ENCODE data around the gene STAT5B. TPM values are rescaled to one million over a fixed set of nuclear protein-coding genes. Genes with fewer than 3 reads are reported as not detected.
"Not testable (repeated sequence)": the region's sequence is repeated elsewhere in the genome, so short reads cannot be mapped to it uniquely, and the experiment has no call there.

The STAT5B gene
- polyA plus RNA-seq, 3 donors, result 37.5 to 39.2 (median 37.6) TPM

GRCh38 chr17:42241871-42242270 is 34.3 kb downstream of the STAT5B start:
- no peak for DNase-seq (ENCODE audit: low read depth in 3 of 3, low spot score in 2 of 3)

- DNase-seq (ENCODE audit: low read depth in 3 of 3, low spot score in 2 of 3), result not testable (repeated sequence)
Measured at GRCh38 chr17:42240863-42241262, 35.3 kb downstream of the STAT5B start.

- no peak for DNase-seq (ENCODE audit: low read depth in 3 of 3, low spot score in 2 of 3)
Measured at GRCh38 chr17:42240201-42240600, 36.0 kb downstream of the STAT5B start.

GRCh38 chr17:42239576-42239975 is 36.6 kb downstream of the STAT5B start:
- DNase-seq (ENCODE audit: low read depth in 3 of 3, low spot score in 2 of 3), result not testable (repeated sequence)

GRCh38 chr17:42236760-42237159 is 39.4 kb downstream of the STAT5B start:
- DNase-seq (ENCODE audit: low read depth in 3 of 3, low spot score in 2 of 3), result no peak

DNA sequence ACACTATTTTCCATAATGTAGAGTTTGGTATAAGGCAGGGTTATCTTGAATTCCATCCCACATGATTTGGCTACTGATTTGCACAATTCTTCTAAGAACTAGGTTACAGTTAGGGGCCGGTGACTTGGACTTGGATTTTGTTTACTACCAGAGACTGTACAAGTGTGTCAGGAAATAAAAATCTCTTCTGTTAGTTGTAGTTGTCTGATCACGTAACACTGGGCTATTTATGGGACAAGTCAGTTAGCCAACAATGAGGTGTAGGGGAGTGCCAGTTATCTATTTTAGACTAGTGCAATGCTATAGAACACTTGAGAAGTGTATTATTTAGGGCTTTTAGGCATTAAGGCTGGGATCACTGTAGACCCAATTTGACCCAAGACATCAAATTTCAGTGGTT is 42.2 kb downstream of the STAT5B start:
- no peak for DNase-seq (ENCODE audit: low read depth in 3 of 3, low spot score in 2 of 3)

DNA sequence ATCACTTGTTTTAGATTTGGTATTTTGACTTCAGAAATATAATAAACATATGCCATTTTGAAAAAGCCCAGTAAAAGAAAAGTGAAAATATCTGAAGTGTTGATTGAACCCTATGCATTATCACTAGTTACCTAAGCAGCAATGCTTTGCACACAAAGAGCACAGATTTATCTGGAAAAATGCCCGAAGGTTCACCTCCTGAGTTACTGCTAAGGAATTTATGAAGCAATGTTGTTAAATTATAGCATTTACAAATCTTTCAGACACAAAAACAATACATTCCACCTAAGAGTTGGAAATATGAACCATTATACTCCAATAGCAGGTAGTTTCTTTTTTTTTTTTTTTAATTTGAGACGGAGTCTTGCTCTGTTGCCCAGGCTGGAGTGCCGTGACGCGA is 43.0 kb downstream of the STAT5B start:
- no peak for DNase-seq (ENCODE audit: low read depth in 3 of 3, low spot score in 2 of 3)

DNA sequence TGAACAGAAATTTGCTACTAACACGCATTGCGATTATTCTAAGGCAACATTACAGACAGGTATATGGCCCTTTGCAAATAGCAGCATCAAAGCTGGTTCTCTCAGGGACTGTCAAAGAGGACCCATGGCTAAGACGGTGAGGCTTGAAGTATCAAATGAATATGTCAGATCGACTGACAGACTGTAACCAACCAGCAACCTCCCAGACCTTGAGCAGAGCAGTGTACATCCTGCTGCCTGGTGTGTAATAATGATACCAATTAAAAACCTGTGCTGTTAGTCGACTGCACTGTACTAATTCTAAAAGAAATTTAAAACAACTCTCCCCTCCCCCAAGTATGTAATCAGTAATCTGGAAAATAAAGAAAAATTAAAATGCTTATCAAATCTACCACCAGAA is 46.0 kb downstream of the STAT5B start:
- no peak for DNase-seq (ENCODE audit: low read depth in 3 of 3, low spot score in 2 of 3)

DNA sequence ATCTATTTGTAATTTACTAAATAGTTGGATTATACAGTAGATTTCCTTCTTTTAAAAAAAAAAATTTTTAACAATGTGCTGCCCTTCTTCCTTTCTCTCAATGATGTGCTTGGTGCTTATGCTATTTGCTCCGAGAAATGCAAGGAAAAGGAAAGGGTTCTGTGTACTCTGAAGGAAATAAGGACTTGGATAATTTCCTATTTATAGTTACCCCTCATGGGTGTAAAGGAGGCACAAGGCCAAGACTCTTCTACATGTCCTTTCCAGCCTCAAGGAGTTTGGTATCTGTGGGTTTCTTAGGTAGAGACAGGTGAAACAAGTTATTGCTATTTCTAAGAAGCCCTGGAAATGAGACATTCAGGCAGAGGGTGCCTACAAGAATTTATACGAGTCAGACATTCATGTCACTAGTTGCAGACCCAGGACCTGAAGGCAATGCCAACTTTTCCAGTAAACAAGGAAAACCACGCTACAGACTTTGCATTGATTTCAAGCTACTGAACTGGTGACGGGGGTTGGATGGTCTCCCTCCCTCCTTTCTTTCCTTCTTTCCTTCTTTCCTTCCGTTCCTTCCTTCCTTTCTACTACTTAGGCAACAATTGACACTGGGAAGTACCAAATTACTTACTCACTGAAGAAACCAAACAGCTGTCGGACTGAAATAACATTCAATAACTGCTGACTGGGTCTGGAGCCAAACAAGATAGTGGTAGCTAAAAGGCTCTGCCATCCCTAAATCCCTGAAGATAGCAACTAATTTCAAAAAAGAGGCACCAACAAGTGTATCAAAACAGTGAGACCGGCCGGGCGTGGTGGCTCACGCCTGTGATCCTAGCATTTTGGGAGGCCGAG is 48.1 kb downstream of the STAT5B start:
- no peak for DNase-seq (ENCODE audit: low read depth in 3 of 3, low spot score in 2 of 3)

DNA sequence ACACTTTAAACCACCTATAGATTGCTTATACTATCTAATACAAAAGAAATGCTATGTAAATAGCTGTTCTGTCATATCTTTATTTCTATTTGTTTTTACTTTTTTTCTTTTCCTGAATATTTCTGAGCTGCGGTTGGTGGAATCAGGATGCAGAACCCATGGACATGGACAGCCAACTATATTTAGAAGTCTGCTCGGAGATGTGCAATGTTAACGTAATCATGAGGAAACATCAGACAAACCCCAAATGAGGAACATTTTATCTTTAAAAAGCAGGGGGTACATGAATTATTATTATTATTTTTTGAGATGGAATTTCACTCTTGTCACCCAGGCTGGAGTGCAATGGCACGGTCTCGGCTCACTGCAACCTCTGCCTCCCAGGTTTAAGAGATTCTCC is 50.5 kb downstream of the STAT5B start:
- DNase-seq (ENCODE audit: low read depth in 3 of 3, low spot score in 2 of 3), result no peak

DNA sequence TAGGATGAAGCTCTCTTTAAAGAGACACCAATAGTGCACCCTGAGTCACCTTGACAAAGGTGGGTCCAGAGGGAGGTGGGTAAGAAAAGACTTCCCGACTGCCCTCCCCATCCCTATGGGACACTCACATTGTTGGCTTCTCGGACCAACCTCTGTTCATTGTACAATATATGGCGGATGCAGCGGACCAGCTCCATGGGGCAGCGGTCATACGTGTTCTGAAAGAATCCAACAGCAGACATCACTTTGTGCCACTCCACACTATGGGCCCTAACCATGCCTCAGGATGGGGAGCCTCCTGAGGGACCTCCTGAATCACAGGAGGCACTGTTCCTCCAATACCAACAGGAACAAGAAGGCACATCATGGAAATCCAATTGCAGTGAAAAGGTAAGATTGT is 51.5 kb downstream of the STAT5B start:
- DNase-seq (ENCODE audit: low read depth in 3 of 3, low spot score in 2 of 3), result no peak

DNA sequence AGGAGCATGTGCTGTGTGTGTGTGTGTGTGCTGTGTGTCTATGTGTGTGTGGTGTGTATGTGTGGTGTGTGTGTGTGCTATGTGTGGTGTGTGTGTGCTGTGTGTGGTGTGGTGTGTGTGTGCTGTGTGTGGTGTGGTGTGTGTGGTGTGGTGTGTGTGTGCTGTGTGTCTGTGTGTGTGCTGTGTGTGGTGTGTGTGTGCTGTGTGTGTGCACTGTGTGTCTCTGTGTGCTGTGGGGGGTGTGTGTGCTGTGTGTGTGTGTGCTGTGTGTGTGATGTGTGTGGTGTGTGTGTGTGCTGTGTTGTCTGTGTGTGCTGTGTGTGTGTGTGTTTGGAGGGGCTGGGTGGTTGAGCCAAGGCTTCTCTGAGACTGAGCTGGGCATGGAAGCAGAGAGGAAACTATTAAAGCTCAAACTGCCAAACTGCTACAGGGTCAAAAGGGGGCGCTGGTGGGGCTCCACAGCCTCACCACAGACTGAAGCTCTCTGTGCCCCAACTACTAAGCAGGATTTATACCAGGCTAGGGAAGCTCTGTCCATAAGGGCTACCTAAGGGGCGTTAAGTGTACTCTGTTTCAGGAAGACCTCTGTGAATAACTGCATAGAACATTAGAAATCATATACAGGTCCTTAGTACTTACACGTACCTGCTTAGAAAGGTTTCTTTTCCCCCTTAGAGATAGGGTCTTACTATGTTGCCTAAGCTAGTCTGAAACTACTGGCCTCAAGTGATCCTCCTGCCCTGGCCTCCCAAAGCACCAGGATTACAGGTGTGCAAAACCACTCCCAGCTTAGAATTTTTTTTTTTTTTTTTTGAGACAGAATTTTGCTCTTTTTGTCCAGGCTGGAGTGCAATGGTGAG is 54.1 kb downstream of the STAT5B start:
- no peak for DNase-seq (ENCODE audit: low read depth in 3 of 3, low spot score in 2 of 3)

- DNase-seq (ENCODE audit: low read depth in 3 of 3, low spot score in 2 of 3), result not testable (repeated sequence)
Measured at GRCh38 chr17:42219280-42219679, 56.9 kb downstream of the STAT5B start.

DNA sequence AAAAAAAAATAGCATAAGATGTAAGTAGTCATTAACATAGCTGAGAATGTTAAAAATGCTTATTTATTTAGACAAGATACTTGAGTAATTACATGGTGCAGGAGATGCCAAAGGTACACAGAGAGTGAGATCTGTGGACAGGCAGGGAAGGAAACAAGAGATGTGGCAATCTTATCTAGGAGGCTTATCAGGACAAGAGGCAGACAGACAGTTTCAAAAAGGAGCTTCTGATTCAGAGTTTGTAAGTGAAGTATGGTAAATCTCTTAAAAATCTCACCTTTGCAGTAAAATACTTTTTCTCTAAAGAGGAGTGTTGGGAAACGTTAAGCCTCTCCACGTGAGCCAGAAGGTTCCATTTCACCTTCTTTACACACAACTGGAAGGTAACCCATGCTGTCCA is 62.0 kb downstream of the STAT5B start:
- no peak for DNase-seq (ENCODE audit: low read depth in 3 of 3, low spot score in 2 of 3)

DNA sequence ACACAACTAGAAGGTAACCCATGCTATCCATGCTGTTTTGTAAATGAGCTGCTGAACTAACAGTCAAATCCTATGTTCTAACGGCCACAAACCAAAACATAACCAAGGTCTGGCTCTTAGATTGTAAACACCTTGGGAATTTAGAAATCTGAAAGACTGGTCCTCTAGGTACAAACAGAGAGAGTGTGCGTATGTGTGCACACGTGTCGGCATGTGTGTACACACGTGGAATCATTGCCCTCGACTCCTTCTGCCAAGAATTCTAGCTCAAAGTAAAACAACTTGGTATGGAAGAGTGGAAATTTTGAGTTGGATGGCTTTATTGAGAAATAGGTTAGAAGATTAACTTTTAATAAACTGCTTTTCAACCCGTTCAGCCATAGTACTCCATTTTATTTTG is 63.8 kb downstream of the STAT5B start:
- no peak for DNase-seq (ENCODE audit: low read depth in 3 of 3, low spot score in 2 of 3)

GRCh38 chr17:42211921-42212341 is 64.3 kb downstream of the STAT5B start:
- DNase-seq (ENCODE audit: low read depth in 3 of 3, low spot score in 2 of 3), result not testable (repeated sequence)

DNA sequence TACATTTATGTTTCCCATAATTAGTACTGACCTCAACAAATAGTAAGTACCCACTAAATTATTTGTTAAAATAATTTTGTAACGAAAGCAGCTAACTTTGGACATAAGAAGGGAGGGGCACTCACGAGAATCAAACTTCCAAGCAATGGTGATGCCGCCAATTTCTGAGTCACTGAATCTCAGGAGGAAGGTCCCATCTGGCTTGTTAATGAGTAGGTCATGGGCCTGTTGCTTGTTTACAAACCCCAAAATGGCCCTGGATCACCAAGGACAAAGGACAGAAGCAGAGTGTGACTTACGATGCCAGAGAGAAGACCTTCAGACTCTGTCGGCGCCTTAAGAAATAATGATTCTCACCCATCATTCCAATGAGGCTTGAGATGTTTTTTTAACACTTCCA is 66.1 kb downstream of the STAT5B start:
- no peak for DNase-seq (ENCODE audit: low read depth in 3 of 3, low spot score in 2 of 3)

DNA sequence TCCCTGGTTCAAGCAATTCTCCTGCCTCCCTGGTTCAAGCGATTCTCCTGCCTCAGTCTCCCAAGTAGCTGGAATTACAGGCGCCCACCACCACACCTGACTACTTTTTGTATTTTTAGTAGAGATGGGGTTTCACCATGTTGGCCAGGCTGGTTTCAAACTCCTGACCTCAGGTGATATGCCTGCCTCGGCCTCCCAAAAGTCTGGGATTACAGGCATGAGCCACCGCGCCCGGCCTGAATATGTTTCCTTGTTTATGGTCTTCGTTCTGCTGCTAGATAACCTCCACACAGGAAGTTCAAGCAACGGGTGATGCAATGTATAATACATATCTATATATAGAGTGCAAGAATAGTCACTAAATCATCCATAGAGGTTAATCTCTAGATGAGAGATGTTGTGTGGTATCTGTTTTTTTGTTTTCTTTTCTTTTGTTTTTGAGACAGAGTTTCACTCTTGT is 70.0 kb downstream of the STAT5B start:
- DNase-seq (ENCODE audit: low read depth in 3 of 3, low spot score in 2 of 3), result not testable (repeated sequence)

- DNase-seq (ENCODE audit: low read depth in 3 of 3, low spot score in 2 of 3), result no peak
Measured at GRCh38 chr17:42203354-42203753, 72.8 kb downstream of the STAT5B start.

GRCh38 chr17:42202696-42203095 is 73.5 kb downstream of the STAT5B start:
- DNase-seq (ENCODE audit: low read depth in 3 of 3, low spot score in 2 of 3), result no peak

DNA sequence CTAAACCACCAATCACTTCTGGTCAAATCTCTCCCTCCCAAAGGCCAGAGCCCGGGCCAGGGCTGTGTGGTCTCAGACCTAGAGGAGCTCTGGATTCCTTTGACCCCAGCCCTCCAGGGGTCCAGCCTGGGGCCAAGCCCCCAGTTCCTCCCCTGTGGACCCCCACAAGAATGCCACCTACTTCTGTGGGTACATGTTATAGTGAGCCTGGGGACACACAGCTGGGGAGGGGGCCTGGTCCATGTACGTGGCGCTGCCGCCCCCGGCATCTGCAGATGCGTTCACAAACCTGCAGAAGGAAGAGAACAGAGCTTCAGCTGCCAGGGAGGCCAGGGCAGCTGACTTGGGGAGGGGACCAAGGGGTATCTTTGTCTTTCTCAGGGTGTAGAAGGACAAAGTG is 74.0 kb downstream of the STAT5B start:
- no peak for DNase-seq (ENCODE audit: low read depth in 3 of 3, low spot score in 2 of 3)

DNA sequence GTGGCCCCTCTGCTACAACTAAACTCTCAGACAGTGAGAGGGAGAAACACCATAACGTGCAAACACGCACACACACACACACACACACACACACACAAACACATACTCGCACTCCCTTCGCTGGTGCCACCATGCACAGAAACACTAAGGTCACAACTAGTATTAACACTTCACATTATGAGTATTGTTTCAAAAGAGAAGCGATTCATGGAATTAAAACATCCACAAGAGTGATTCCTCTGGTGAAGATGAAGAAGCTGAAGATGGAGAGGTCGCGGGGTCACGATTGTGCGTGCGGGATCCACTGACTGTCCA is 74.8 kb downstream of the STAT5B start:
- no peak for DNase-seq (ENCODE audit: low read depth in 3 of 3, low spot score in 2 of 3)

Measured in right renal cortex interstitium (tissue), 3 donors.